ENCODE measurements around the gene PKN2. TPM values are rescaled to one million over a fixed set of nuclear protein-coding genes. Genes with fewer than 3 reads are reported as not detected.

Gene PKN2
- total RNA-seq, 2 donors from 2014 or later, result 19.8 to 22.1 TPM

DNA sequence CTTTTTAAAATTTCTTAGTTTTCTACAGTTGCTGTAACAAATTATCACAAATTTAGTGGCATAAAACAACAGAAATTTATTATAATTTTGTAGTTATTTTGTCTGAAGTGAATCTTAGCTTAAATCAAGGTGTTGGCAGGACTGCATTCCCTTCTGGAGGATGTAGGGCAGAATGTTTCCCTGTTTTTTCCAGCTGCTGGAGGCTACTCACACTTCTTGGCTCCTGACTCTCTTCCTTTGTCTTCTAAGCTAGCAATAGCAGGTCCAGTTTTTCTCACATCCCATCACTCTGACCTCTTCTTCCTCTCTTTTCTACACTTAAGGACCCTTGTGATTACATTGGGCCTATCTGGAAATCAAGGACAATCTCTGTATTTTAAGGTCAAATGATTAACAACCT, 84.1 kb downstream of the PKN2 start:
- DNase-seq (no peak), ATAC-seq (no peak)
- Histone ChIP-seq H3K36me3 (replicated peaks in 1 of 2; ENCODE audit: insufficient read depth in 1 of 2, low read depth in 2 of 2) (peaks cover 0 to 4% of the 10 kb centered on the region in 2 donors), H3K27ac (no peak overlapping the region), H3K9me3 (no peaks in the 10 kb centered on the region), H3K4me3 (no peak overlapping the region), H3K4me1 (no peaks in the 10 kb centered on the region), H3K27me3 (no peaks in the 10 kb centered on the region)
- intact Hi-C loops (cut with DNase I), result no loop called here
- no peak for TF ChIP-seq POLR2A (IDR thresholded peaks at IDR 0.05)
- TF ChIP-seq, protein P1, sequence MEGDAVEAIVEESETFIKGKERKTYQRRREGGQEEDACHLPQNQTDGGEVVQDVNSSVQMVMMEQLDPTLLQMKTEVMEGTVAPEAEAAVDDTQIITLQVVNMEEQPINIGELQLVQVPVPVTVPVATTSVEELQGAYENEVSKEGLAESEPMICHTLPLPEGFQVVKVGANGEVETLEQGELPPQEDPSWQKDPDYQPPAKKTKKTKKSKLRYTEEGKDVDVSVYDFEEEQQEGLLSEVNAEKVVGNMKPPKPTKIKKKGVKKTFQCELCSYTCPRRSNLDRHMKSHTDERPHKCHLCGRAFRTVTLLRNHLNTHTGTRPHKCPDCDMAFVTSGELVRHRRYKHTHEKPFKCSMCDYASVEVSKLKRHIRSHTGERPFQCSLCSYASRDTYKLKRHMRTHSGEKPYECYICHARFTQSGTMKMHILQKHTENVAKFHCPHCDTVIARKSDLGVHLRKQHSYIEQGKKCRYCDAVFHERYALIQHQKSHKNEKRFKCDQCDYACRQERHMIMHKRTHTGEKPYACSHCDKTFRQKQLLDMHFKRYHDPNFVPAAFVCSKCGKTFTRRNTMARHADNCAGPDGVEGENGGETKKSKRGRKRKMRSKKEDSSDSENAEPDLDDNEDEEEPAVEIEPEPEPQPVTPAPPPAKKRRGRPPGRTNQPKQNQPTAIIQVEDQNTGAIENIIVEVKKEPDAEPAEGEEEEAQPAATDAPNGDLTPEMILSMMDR (IDR thresholded peaks at IDR 0.05), result no peak

DNA sequence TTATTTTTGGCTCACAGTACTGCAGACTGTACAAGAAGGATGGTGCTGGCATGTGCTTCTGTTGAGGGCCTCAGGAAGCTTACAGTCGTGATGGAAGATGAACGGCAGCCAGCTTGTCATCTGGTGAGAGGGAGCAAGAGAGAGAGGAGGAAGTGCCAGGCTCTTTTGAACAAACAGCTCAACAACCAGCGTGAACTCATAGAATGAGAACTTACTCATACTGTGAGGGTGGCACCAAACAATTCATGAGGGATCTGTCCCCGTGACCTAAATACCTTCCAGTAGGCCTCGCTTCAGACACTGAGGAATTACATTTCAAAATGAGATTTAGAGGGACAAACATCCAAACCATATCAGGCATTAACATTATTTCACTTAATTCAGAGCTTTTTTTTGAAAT, 84.7 kb downstream of the PKN2 start:
- ATAC-seq (no peak), DNase-seq (no peak)
- Histone ChIP-seq H3K36me3 (replicated peaks in 1 of 2; ENCODE audit: insufficient read depth in 1 of 2, low read depth in 2 of 2) (peaks cover 0 to 4% of the 10 kb centered on the region in 2 donors), H3K4me1 (no peaks in the 10 kb centered on the region), H3K27me3 (no peaks in the 10 kb centered on the region), H3K4me3 (no peak overlapping the region), H3K27ac (no peak overlapping the region), H3K9me3 (no peaks in the 10 kb centered on the region)
- intact Hi-C loops (cut with DNase I), result no loop called here
- no peak for TF ChIP-seq POLR2A (IDR thresholded peaks at IDR 0.05)
- TF ChIP-seq, protein P1 (IDR thresholded peaks at IDR 0.05), result no peak
- 89 to 95% methylated on average over 5 of the region's 5 CpGs for WGBS, 2 donors

- TF ChIP-seq, protein P1 (IDR thresholded peaks at IDR 0.05), result no peak
- no peak for TF ChIP-seq POLR2A (IDR thresholded peaks at IDR 0.05)
- no peak overlapping the region for H3K27ac ChIP-seq
- peaks cover 0 to 4% of the 10 kb centered on the region in 2 donors for H3K36me3 ChIP-seq (replicated peaks in 1 of 2; ENCODE audit: insufficient read depth in 1 of 2, low read depth in 2 of 2)
- intact Hi-C loops (cut with DNase I), result no loop called here
- H3K9me3 ChIP-seq, result no peaks in the 10 kb centered on the region
- H3K4me1 ChIP-seq, result no peaks in the 10 kb centered on the region
- H3K4me3 ChIP-seq, result no peak overlapping the region
- DNase-seq (no peak), ATAC-seq (no peak)
- H3K27me3 ChIP-seq, result no peaks in the 10 kb centered on the region
- 89 to 92% methylated on average over 3 of the region's 3 CpGs for WGBS, 2 donors
These were observed 89.6 kb downstream of the PKN2 start for GRCh38 chr1:88773540-88774150.

- intact Hi-C loops (cut with DNase I), result no loop called here
- DNase-seq, result peak in 1 of 4 donors; percentile 10
- TF ChIP-seq, protein P1 (IDR thresholded peaks at IDR 0.05), result no peak
- TF ChIP-seq POLR2A (IDR thresholded peaks at IDR 0.05), result no peak
- H3K36me3 ChIP-seq (replicated peaks in 1 of 2; ENCODE audit: insufficient read depth in 1 of 2, low read depth in 2 of 2), result peaks cover 0 to 4% of the 10 kb centered on the region in 2 donors
- H3K27me3 ChIP-seq, result no peaks in the 10 kb centered on the region
- H3K9me3 ChIP-seq, result no peaks in the 10 kb centered on the region
- no peak overlapping the region for H3K27ac ChIP-seq
- no peak overlapping the region for H3K4me3 ChIP-seq
- WGBS, 2 donors, result 77 to 96% methylated on average over 1 of the region's 1 CpG
- ATAC-seq, result peak; percentile 50
- H3K4me1 ChIP-seq, result no peaks in the 10 kb centered on the region
These were observed 90.1 kb downstream of the PKN2 start for GRCh38 chr1:88774151-88774556.

DNA sequence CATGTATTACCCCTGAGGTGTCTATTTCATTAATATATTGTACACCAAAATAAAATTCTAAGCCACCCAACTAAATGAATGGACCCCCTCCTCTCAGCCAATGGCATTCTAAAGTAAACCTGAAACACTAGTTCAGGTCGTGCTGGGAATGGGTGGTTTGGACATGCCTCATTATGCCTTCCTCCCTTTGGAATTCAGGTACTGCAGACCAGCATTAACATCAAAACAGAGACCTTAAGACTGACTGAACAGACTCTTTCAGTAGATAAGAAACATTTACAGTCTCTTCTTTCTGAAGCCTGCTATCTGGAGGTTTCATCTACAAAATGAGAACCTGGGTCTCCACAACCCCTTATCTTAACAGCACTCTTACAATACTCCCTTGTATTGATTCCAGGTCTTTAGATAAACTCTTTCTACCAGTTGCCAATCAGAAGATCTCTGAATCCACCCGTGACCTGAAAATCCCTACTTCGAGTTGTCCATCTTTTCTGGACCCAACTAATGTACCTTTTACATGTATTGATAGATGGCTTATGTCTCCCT, 93.6 kb downstream of the PKN2 start:
- no peak overlapping the region for H3K27ac ChIP-seq
- 92% methylated on average over 3 of the region's 3 CpGs for WGBS, 2 donors
- DNase-seq (no peak), ATAC-seq (no peak)
- H3K9me3 ChIP-seq, result no peaks in the 10 kb centered on the region
- H3K36me3 ChIP-seq (replicated peaks in 1 of 2; ENCODE audit: insufficient read depth in 1 of 2, low read depth in 2 of 2), result no peaks in the 10 kb centered on the region
- no peak for TF ChIP-seq POLR2A (IDR thresholded peaks at IDR 0.05)
- TF ChIP-seq, protein P1 (IDR thresholded peaks at IDR 0.05), result no peak
- H3K4me1 ChIP-seq, result no peaks in the 10 kb centered on the region
- no peak overlapping the region for H3K4me3 ChIP-seq
- intact Hi-C loops (cut with DNase I), result no loop called here
- no peaks in the 10 kb centered on the region for H3K27me3 ChIP-seq

Measured in body of pancreas (tissue), 4 donors.